NB4 (cell line): Measurements from ENCODE around the gene PANK2.

Source experiments
- MYC ChIP-seq: IDR thresholded peaks from 2 replicates; pipeline ENCODE4 v1.6.1; 2011; ENCODE audit warnings: low read depth, low read length
- POLR2A ChIP-seq: IDR thresholded peaks from 2 replicates; pipeline ENCODE4 v1.6.1; 2011; ENCODE audit warnings: mild to moderate bottlenecking; ENCODE audit not compliant: insufficient read length; ENCODE audit errors: extremely low read depth
- TF ChIP-seq, protein P1 (sequence below): IDR thresholded peaks from one replicate; pipeline ENCODE4 v1.5.1; 2012; ENCODE audit warnings: low read depth, low read length
- TF ChIP-seq, protein P2 (sequence below): IDR thresholded peaks from 2 replicates; pipeline ENCODE4 v1.6.1; 2011; ENCODE audit warnings: low read depth, low read length

DNA sequence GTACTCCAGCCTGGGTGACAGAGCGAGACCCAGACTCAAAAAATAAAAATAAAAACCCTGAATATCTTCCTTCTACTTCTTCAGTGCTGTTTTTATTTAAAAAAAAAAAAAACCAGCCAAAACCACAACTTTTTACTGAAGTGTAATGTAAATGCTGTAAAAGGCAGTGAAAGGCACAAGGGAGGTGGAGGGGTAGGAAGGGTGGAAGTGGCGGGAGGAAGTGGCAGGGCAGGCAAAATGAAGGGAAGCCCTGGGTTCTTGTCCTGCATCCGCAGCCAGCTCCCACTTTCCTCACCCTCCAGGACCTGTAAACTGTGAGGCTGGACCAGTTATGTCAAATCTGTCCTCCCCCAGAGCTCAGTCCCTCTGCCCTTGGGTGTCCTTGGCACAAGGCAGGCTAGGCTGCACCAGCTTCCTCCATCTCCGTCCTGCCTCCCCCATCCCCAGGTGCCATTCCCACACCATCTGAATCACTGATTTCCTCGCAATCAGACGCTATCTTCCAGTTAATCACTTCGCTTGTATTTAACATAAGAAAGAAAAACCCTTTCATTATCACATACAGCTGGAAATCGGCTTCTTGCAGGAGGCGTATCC, 13.7 kb upstream of the PANK2 start:
- TF ChIP-seq, protein P1, sequence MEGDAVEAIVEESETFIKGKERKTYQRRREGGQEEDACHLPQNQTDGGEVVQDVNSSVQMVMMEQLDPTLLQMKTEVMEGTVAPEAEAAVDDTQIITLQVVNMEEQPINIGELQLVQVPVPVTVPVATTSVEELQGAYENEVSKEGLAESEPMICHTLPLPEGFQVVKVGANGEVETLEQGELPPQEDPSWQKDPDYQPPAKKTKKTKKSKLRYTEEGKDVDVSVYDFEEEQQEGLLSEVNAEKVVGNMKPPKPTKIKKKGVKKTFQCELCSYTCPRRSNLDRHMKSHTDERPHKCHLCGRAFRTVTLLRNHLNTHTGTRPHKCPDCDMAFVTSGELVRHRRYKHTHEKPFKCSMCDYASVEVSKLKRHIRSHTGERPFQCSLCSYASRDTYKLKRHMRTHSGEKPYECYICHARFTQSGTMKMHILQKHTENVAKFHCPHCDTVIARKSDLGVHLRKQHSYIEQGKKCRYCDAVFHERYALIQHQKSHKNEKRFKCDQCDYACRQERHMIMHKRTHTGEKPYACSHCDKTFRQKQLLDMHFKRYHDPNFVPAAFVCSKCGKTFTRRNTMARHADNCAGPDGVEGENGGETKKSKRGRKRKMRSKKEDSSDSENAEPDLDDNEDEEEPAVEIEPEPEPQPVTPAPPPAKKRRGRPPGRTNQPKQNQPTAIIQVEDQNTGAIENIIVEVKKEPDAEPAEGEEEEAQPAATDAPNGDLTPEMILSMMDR = no peak
- TF ChIP-seq MYC (no peak), POLR2A (no peak)
- TF ChIP-seq, protein P2, sequence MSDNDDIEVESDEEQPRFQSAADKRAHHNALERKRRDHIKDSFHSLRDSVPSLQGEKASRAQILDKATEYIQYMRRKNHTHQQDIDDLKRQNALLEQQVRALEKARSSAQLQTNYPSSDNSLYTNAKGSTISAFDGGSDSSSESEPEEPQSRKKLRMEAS = no peak
